Aorta (tissue), 5 donors: Measurements from ENCODE around the gene CD96. TPM values are rescaled to one million over a fixed set of nuclear protein-coding genes. Genes with fewer than 3 reads are reported as not detected.
A peak's percentile ranks its signal among the peaks of the same experiment; 100 is the strongest.

Experiments
- ATAC-seq: fragments of 200-7000 bp; cut with Tn5 transposase; one replicate; pipeline ENCODE4 v1.9.1; 2022; ENCODE audit warnings: moderate library complexity; ENCODE audit not compliant: low FRiP score
- DNase-seq, 2 donors: peaks; one replicate each; pipeline ENCODE4 v3.0.0-alpha.2; 2020
- H3K27ac ChIP-seq, 2 donors: one replicate each; pipeline ENCODE4 v1.5.1; 2013; ENCODE audit warnings: low read length in 2 of 2, mild to moderate bottlenecking in 2 of 2, moderate library complexity in 2 of 2, control low read depth in 1 of 2, inconsistent platforms in 1 of 2, low read depth in 1 of 2
- H3K27me3 ChIP-seq, 2 donors: one replicate each; pipeline ENCODE4 v1.6.1; 2013; ENCODE audit warnings: control low read depth in 1 of 2, low read length in 1 of 2, mild to moderate bottlenecking in 1 of 2, moderate library complexity in 1 of 2; ENCODE audit not compliant: insufficient read depth in 2 of 2, control insufficient read depth in 1 of 2
- H3K36me3 ChIP-seq, 2 donors: one replicate each; pipeline ENCODE4 v1.6.1; 2013; ENCODE audit warnings: control low read depth in 1 of 2, low read length in 1 of 2, mild to moderate bottlenecking in 1 of 2; ENCODE audit not compliant: insufficient read depth in 2 of 2, control insufficient read depth in 1 of 2
- H3K4me1 ChIP-seq, 2 donors: one replicate each; pipeline ENCODE4 v1.6.1; 2013; ENCODE audit warnings: low read length in 2 of 2, control low read depth in 1 of 2, mild to moderate bottlenecking in 1 of 2, moderate library complexity in 1 of 2; ENCODE audit not compliant: insufficient read depth in 2 of 2, control insufficient read depth in 1 of 2
- H3K4me3 ChIP-seq, 2 donors: one replicate each; pipeline ENCODE4 v1.5.1; 2013; ENCODE audit warnings: low read length in 2 of 2, control low read depth in 1 of 2, mild to moderate bottlenecking in 1 of 2
- H3K9me3 ChIP-seq: one replicate; pipeline ENCODE4 v1.6.1; 2013; ENCODE audit warnings: mild to moderate bottlenecking, low read length; ENCODE audit not compliant: control insufficient read depth
- WGBS, 2 donors: extraction: QIAGEN DNeasy Blood & Tissue Kit; methylation state at CpG; one replicate each; pipeline ENCODE4 v1.1.7; 2013; 5-methylcytosine and 5-hydroxymethylcytosine counted together
- intact Hi-C, 2 donors: fragments of 100-400 bp; cut with DNase I; formaldehyde crosslinking; loops; one replicate each; pipeline versions ENCODE4 v1.14.2 to v1.15.0; 2022
- long read RNA-seq, 2 donors: library from polyadenylated mRNA; unstranded; transcript quantifications; one replicate each; pipeline ENCODE4 v2.0.0, GENCODE V29; 2020 to 2021
- polyA plus RNA-seq, 2 donors: library from polyadenylated mRNA; stranded (reverse); fragments of 200-250 nt; gene quantifications; one replicate each; pipeline ENCODE4 v1.2.3, GENCODE V29; 2013
- total RNA-seq, 2 donors: library from RNA; stranded (reverse); fragmentation: NEBNext Ultra II Directional; extraction: Animal tissue kit (Norgen Biotek cat#: 25700); gene quantifications; one replicate each; pipeline ENCODE4 v1.2.1, GENCODE V29; 2021
- donor health status: healthy with polysubstance abuse.
- donor health status: Bipolar disorder and iron deficiency.
- donor health status: DM: no; HTN: no; CAD: no.
- donor health status: DM: no; HTN: no; CAD: no.
- donor health status: DM: yes; HTN: yes; CAD: no.

Gene CD96, protein sequence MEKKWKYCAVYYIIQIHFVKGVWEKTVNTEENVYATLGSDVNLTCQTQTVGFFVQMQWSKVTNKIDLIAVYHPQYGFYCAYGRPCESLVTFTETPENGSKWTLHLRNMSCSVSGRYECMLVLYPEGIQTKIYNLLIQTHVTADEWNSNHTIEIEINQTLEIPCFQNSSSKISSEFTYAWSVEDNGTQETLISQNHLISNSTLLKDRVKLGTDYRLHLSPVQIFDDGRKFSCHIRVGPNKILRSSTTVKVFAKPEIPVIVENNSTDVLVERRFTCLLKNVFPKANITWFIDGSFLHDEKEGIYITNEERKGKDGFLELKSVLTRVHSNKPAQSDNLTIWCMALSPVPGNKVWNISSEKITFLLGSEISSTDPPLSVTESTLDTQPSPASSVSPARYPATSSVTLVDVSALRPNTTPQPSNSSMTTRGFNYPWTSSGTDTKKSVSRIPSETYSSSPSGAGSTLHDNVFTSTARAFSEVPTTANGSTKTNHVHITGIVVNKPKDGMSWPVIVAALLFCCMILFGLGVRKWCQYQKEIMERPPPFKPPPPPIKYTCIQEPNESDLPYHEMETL
- total RNA-seq (1 to 10 TPM; 1.8 to 4.8 TPM), polyA plus RNA-seq (1 to 10 TPM in 1 of 2 donors, under 1 TPM in 1; 0.10 to 1.6 TPM)
- long read RNA-seq, donor 1: 0 reads
- long read RNA-seq, donor 2: 0 reads

DNA sequence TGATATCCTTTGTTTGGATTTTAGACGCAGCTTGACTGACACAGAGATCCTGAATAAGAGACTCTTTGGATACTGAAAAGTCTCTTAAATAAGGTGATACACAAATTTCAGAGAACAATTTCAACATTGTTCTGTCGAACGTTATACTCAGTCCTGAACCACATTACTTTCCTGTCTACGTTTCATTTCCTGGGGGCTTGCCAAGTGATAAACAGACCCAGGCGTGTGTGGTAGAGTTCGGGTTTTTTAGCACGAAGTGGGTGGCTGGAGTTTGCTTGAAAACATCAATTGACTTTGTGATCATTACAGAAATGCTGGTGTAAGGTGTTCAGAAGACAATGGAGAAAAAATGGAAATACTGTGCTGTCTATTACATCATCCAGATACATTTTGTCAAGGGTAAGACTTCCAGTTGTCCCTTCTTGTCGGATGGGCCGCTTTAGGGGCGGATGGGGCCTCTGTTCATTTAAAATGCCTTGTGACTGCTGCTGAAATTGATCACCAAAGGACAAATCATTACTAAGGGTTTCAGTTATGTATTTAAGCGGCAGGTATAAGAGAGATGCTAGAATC lies at the start of gene CD96:
Gene CD96, plus strand, starts transcription at position 287 of the 573 bp plus-strand sequence. Its CDS starts 52 bp downstream, at position 339.
- H3K4me3 ChIP-seq: no peak within 1 kb of the TSS

GRCh38 chr3:111493276-111493675 lies 48.7 kb upstream of the CD96 start:
- Histone ChIP-seq H3K27ac (no peak overlapping the region), H3K36me3 (no peaks in the 10 kb centered on the region), H3K9me3 (peaks cover 1% of the 10 kb centered on the region), H3K4me1 (no peaks in the 10 kb centered on the region), H3K27me3 (no peaks in the 10 kb centered on the region), H3K4me3 (no peak overlapping the region)
- ATAC-seq (no peak), DNase-seq (no peak)
- intact Hi-C loops: no loop called here

More for the DNA sequence above, at the start of gene CD96:
- H3K4me1 ChIP-seq: no peaks in the 10 kb centered on the region
- intact Hi-C loops: no loop called here
- no peak for ATAC-seq
- WGBS, 2 donors: 37 to 38% methylated on average over 11 of the region's 11 CpGs
- peaks cover 0 to 2% of the 10 kb centered on the region in 2 donors for H3K27me3 ChIP-seq
- H3K36me3 ChIP-seq: no peaks in the 10 kb centered on the region
- H3K27ac ChIP-seq: no peak within 1 kb of the TSS
- H3K9me3 ChIP-seq: no peaks in the 10 kb centered on the region
- DNase-seq: no peak

DNA sequence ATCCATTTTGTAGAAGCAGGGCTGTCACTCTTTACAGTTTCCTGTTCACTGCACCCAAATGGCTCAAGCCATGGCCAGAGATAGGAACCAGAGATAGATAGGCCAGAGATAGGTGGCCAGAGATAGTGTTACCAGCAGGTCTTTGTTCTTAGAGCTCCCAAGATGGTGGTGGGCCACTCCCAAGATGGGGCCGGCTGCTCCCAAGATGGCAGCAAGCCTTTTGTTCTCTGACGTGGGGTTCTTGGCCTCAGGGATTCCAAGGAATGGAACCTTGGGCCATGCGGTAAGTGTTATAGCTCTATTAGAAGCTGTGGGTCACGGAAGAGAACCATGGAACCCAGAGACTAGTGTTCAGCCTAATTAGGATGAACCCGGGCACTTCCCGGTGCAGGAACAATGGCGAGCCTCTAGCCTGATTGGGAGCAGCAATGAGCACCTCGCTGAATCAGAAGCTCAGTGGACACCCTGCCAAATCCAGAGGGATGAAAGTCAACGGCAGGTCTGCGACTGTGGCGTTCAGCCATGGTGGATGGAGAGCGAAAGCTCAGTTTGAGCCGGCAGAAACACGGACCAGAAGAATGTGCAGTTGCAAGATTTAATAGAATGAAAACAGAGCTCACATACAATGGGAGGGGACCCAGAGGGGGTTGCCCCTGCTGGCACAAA lies 45.0 kb upstream of the CD96 start:
- no peak for ATAC-seq
- no peaks in the 10 kb centered on the region for H3K4me1 ChIP-seq
- no peaks in the 10 kb centered on the region for H3K36me3 ChIP-seq
- no peaks in the 10 kb centered on the region for H3K27me3 ChIP-seq
- peaks cover 1% of the 10 kb centered on the region for H3K9me3 ChIP-seq
- H3K4me3 ChIP-seq: no peak overlapping the region
- no peak overlapping the region for H3K27ac ChIP-seq
- DNase-seq: peak in 1 of 2 donors; percentile 20
- WGBS, 2 donors: 86 to 90% methylated on average over 14 of the region's 14 CpGs
- intact Hi-C loops: no loop called here

DNA sequence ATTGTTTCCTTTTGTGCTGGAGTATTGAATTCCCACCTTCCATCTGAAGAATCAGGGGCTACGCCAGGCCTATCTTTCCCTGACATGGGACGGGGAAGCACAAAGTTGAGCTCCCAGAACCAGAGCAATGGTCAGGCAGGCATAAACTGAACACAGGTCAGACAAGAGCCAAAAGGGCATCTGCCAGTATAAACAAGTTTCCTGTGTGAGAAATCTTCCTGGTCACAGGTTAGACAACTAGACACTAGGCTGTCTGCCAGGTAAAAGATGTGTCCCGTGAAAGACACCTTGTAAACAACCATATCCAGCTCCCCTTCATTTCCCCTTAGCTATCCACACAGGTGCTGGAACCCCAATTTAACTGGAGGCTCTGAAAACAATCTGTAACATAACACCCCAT lies 44.0 kb upstream of the CD96 start:
- H3K36me3 ChIP-seq: no peaks in the 10 kb centered on the region
- ATAC-seq (no peak), DNase-seq (no peak)
- no peaks in the 10 kb centered on the region for H3K4me1 ChIP-seq
- H3K9me3 ChIP-seq: peaks cover 1% of the 10 kb centered on the region
- intact Hi-C loops: no loop called here
- no peak overlapping the region for H3K27ac ChIP-seq
- no peak overlapping the region for H3K4me3 ChIP-seq
- WGBS, 2 donors: 83 to 86% methylated on average over 3 of the region's 3 CpGs
- no peaks in the 10 kb centered on the region for H3K27me3 ChIP-seq

DNA sequence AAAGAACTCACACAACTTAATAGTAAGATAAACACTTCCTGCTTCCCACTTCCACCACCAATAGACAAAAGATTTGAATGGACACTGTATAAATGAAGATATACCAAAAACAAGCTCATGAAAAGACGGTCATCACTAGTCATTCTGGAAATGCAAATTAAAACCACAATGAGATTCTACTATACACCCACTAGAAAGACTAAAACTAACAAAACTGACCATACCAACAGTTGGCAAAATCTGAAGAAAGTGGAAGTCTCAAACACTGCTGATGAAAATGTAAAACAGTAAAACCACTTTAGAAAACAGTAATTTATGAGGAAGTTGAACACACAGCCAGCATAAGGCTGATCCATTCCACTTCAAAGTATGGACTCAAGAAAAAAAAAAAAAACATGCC lies 35.6 kb upstream of the CD96 start:
- no peaks in the 10 kb centered on the region for H3K4me1 ChIP-seq
- H3K4me3 ChIP-seq: no peak overlapping the region
- ATAC-seq (no peak), DNase-seq (no peak)
- H3K36me3 ChIP-seq: no peaks in the 10 kb centered on the region
- intact Hi-C loops: no loop called here
- 93 to 94% methylated on average over 1 of the region's 1 CpG for WGBS, 2 donors
- no peak overlapping the region for H3K27ac ChIP-seq
- H3K27me3 ChIP-seq: no peaks in the 10 kb centered on the region
- H3K9me3 ChIP-seq: no peaks in the 10 kb centered on the region

DNA sequence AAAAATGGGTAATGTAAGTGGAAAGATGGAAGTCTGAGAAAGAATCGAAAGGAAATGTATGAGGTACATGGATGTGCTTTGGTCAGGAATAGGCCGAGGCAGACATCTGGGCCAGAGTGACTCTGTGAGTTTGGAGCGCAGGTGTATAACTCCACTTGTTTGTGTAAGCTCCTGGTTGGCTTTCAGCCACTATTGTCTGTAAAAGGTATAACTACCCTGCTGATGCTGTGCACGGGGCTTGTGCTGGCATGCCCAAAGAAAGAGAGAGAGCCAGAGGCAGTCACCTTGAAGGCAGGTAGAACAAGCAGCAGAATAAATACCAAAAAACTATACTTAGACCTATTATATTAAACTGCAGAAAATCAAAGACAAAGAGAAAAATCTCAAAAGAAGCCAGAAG lies 32.7 kb upstream of the CD96 start:
- Histone ChIP-seq H3K4me3 (no peak overlapping the region), H3K27me3 (no peaks in the 10 kb centered on the region), H3K4me1 (no peaks in the 10 kb centered on the region), H3K27ac (no peak overlapping the region), H3K9me3 (no peaks in the 10 kb centered on the region), H3K36me3 (no peaks in the 10 kb centered on the region)
- WGBS, 2 donors: 96 to 97% methylated on average over 4 of the region's 4 CpGs
- intact Hi-C loops: no loop called here
- ATAC-seq: no peak
- DNase-seq: no peak

DNA sequence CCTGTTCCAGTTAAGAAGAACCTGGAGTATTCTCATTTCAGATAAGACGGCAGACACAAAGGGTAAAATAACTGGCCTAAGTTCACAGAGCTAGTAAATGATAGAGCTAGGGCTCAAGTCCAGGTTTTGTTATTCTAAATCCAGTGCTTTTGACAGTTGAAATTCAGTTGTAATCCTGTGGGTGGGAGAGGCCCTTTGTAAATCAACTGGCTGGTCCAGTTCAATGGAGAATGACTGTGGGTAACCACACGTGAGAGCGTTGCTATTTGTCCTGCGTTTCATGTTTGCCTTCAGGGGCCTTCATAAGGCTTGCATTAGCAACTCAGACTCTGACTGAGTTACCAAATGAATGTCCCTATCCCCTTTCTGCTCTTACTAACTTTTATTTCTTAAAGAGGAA lies 24.2 kb upstream of the CD96 start:
- Histone ChIP-seq H3K27me3 (peaks cover 0 to 2% of the 10 kb centered on the region in 2 donors), H3K36me3 (no peaks in the 10 kb centered on the region), H3K9me3 (no peaks in the 10 kb centered on the region), H3K4me3 (no peak overlapping the region), H3K27ac (no peak overlapping the region), H3K4me1 (no peaks in the 10 kb centered on the region)
- WGBS, 2 donors: 56 to 63% methylated on average over 4 of the region's 4 CpGs
- DNase-seq: no peak
- intact Hi-C loops: no loop called here
- ATAC-seq: no peak

DNA sequence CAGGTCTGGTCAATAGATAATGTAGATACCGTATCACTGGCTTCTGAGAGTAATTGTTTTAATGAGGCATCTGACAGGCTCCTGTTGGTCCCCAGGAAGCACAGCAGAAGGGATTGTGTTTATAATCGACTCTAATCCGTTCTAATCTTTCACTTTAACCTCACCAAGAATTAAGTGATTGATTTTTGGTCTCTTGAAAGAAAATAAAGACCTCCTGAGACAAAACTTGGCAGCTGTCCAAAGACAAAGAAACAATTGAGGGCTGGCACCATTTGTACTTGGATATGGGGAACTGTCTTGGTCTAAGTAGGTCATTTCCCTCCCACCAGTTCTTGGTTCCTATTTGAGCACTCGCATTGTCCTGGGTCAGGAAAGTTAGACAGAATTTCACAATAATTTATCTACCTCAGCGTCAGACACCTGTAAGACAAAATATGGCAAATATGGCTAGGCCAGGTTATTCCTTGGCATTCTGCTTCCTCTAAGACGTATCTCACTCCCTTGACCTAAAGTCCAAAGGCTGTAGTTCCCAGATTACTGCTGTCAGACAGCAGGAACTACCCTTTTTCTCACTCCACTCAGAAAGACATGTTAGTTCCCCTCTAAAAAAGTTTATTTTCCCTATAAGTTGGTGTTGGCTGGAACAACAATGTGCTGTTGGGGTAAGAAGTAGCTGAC lies 22.7 kb upstream of the CD96 start:
- Histone ChIP-seq H3K27ac (no peak overlapping the region), H3K4me1 (no peaks in the 10 kb centered on the region), H3K4me3 (no peak overlapping the region), H3K36me3 (no peaks in the 10 kb centered on the region), H3K9me3 (no peaks in the 10 kb centered on the region), H3K27me3 (peaks cover 0 to 2% of the 10 kb centered on the region in 2 donors)
- no peak for DNase-seq
- 75 to 76% methylated on average over 6 of the region's 6 CpGs for WGBS, 2 donors
- no peak for ATAC-seq
- intact Hi-C loops: no loop called here
